GM21381 (cell line): Measurements from ENCODE around the gene MAGEC3.

Source experiments
- ATAC-seq: cut with Tn5 transposase; IDR thresholded peaks from one replicate; pipeline ENCODE4 v1.9.1; 2021; ENCODE audit warnings: mild to moderate bottlenecking, moderate library complexity; ENCODE audit not compliant: unreplicated experiment

Gene MAGEC3

GRCh38 chrX:141945426-141945825 is 107.3 kb downstream of the MAGEC3 start:
- no peak for ATAC-seq

GRCh38 chrX:141947350-141947749 is 109.2 kb downstream of the MAGEC3 start:
- ATAC-seq: no peak
